COLO829 (cell line): ENCODE measurements around the gene FGGY.
"Not testable (repeated sequence)": the region's sequence is repeated elsewhere in the genome, so short reads cannot be mapped to it uniquely, and the experiment has no call there.

ENCODE experiments used
- DNase-seq: peaks from one replicate; pipeline ENCODE4 v3.0.0; 2012; ENCODE audit warnings: low spot score

FGGY gene

GRCh38 chr1:59350521-59350920, 53.6 kb downstream of the FGGY start:
- no peak for DNase-seq

GRCh38 chr1:59352065-59352464, 55.2 kb downstream of the FGGY start:
- no peak for DNase-seq

DNA sequence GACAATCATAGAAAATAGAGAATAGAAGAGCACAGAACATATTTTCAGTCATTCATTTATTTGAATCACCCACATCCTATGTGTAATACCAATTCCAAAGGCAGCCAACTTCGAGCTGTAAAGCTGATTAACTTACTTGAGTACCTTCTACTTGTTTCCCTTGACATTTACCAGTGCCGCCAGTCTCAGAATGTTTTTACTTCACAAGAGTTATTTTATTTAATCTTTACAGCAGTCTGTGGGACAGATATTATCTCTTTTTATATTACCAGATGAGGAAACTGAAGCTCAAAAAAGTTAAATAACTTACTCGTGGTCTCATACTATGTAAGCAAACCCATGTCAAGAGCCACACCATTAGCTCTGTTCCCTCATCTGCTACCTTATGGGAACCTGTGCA, 56.6 kb downstream of the FGGY start:
- no peak for DNase-seq

DNA sequence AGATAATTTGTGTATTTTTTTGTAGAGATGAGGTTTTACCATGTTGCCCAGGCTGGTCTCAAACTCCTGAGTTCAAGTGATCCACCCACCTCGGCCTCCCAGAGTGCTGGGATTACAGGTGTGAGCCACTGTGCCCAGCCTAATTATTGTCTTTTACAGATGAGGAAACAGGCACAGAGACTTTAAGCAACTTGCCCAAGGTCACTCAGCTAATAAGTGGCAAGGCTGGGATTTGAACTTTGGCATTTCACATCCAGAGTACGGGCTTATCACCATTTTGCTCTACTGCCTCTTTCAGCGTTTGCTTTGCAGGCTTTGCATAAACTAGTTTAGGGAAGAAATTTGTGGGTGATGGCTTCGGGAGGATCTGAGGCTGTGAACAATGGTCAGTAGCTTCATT, 57.3 kb downstream of the FGGY start:
- DNase-seq, result not testable (repeated sequence)

DNA sequence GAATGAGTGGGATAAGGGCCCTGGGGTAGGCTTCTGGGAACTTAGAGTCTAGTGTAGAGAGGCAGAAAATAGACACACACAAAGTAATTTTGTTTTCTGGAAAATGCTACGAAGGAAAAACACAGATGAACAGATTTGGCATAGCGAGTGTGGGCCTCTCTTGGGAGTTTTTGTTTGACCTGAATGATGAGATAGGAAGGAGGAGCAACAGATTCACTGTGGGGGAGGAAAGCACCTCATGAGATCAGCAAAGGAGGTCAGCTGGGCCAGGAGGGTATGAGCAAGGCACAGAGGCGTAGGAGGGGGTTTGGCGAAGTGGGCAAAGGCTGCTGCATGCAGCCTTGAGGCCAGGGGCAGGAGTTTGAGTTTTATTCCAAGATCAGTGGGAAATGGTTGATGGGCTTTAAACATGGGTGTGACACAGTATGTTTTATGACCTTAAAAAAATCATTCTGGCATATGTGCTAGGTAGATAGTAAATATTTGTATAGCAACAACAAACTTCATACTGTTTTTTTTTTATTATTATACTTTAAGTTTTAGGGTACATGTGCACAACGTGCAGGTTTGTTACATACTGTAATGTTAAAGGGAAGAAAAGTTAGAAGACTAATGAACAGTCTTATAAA, 57.9 kb downstream of the FGGY start:
- DNase-seq, result no peak

GRCh38 chr1:59355361-59355760, 58.5 kb downstream of the FGGY start:
- no peak for DNase-seq

GRCh38 chr1:59356627-59357026, 59.7 kb downstream of the FGGY start:
- no peak for DNase-seq

DNA sequence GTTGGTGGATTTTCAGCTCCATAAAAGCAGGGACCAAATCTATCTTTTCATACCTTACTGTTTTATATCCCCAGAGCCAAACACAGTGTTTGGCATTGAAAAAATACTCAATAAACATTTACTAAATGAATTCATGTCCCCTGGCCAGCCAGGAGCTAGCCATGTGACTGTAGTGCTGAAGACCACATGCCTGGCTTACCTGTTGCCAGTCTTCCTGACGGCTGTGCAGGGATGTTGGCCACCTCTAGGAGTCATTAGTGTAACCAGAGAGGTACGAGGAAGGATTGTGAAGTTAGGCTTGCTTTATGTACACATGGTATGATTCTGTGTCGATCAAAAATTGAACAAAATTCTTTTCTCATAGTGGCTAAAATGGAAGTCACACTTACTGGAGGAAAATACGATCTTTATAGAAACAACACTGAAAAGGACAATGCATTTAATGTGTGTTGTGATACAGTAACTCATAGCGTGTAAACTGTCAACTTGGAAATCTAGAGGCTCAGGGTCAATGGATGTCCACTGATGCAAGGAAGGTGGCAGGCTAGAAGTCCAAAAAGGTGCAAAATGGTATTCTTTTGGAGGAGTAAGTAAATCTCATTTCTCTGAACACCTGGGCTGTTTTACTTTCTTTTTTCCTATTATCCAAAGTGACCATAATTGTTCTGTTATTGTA, 60.9 kb downstream of the FGGY start:
- no peak for DNase-seq

DNA sequence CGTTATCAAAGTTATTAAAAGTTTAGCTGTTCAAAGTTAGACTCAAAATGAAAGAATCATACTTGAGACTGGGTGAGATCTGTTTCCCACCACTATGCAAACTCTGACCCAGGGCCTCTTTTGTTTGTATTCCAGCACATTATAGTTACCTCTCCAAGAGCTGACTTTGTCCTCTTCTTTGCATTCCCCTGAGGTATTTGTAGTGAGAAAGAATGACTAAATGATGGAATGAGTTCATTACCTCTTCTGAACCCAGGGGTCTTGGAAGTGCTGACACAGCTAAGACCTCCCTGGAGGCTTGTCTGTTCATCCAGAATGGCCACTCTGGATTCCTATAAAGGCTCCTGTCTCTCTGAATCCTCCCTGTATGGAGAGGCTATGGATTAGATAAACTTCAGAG, 62.4 kb downstream of the FGGY start:
- no peak for DNase-seq

DNA sequence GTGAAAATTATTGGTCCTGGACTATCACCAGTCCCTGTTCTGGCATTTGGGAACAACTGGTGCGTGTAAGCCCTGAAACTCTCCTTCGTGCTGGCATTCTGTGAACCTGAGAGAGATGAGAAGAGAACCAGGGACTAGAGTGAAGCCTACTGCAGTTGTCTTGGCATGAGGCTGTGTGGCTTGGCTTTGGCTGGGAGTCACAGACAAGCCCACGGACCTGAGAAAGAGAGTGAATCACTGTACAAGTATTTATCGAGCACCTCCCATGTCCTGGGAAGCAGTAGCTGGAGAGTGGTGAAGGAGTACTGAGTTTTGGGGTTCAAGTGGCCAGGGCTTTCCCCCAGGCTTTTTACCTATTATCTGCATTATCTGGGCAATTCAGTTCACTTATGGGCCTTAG, 63.3 kb downstream of the FGGY start:
- no peak for DNase-seq

GRCh38 chr1:59360729-59361128, 63.8 kb downstream of the FGGY start:
- DNase-seq, result no peak

- no peak for DNase-seq
These were observed 64.9 kb downstream of the FGGY start for GRCh38 chr1:59361766-59362165.

- no peak for DNase-seq
These were observed 67.1 kb downstream of the FGGY start for GRCh38 chr1:59364037-59364436.

GRCh38 chr1:59366346-59366745, 69.5 kb downstream of the FGGY start:
- no peak for DNase-seq

- DNase-seq, result no peak
These were observed 70.6 kb downstream of the FGGY start for GRCh38 chr1:59367301-59368007.

- DNase-seq, result no peak
These were observed 71.2 kb downstream of the FGGY start for GRCh38 chr1:59368008-59368670.

DNA sequence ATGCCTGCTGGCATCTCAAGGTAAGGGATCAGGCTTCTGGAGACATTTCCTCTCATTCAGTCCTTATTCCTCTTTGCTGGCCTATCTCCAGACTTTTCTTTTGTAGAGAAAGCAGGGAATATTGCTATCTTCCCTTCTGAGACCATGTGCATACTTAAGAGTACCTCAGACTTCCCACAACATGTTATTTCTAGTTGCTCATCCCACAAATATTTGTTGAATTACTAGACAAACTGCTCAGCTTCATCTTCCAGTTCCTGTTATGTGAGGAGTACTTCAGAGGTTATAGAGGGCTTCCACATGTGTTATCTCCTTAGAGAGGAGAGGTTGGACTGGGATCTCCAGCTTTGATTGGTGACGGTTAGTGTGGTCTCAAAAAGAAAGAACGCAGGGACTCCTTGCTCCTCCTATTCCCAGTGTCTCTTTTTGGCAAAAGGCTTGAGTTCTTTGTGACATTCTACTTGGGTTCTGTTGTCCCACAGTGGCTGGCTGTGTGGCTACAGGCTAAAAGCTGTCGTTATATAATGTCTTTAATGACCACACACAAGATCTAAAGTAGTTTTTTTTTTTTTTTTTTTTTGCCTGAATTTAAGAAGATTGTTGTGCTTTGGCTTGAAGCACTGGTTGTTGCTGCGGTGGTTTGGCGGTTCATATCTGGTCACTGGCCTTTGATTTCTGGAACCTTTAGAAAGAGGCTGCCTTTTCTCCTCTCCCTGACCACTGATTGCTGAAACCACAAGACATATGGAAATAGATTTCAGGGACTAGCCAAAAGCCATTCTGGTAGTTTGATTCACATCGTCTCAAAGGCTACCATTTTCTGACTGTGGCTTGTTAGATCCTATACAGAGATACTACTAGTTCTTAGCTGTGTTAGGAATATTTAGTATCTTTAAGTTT, 78.7 kb downstream of the FGGY start:
- no peak for DNase-seq

- DNase-seq, result no peak
These were observed 80.5 kb downstream of the FGGY start for GRCh38 chr1:59377350-59377904.

DNA sequence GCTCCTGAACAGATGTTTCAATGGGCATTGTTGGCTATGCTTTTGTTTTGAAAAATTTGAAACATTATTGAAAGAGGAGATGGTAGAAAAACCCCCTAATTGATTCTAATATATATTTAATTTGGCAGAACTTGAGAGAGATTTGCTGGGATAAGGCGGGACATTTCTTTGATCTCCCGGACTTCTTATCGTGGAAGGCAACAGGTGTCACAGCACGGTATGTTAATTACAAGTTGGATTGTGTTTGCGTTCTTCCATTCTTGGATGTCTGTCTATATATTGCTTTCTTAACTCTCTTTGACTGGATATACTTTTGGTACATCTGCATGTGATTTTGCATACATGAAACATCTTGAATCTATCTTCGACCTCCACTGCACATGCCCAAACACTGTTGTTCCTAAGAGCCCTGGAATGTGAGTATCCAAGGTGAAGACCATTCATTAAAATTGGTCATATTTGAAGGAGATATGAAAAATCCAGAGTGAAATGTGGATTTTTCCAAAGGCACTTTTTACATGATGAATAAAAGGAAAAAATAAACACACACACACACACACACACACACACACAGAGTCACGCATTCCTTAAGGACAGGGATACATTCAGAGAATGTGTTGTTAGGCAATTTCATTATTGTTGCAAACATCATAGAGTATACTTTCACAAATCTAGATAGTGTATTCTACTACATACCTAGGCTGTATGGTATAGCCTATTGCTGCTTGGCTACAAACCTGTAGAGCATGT, 81.9 kb downstream of the FGGY start:
- DNase-seq, result no peak

GRCh38 chr1:59379371-59379728, 82.5 kb downstream of the FGGY start:
- DNase-seq, result no peak

- no peak for DNase-seq
These were observed 87.1 kb downstream of the FGGY start for GRCh38 chr1:59383963-59384362.
